GM21737 (cell line): ENCODE data around the gene AGL.
"Not testable (repeated sequence)": the region's sequence is repeated elsewhere in the genome, so short reads cannot be mapped to it uniquely, and the experiment has no call there.

Source experiments
- ATAC-seq: cut with Tn5 transposase; IDR thresholded peaks from one replicate; pipeline ENCODE4 v1.9.1; 2021; ENCODE audit warnings: mild to moderate bottlenecking, moderate library complexity; ENCODE audit not compliant: unreplicated experiment

The AGL gene

GRCh38 chr1:99972066-99972465 lies 121.9 kb downstream of the AGL start:
- ATAC-seq = not testable (repeated sequence)
